NCI-H187 (cell line): ENCODE data around the gene ADORA1.

Experiments
- DNase-seq, 2 experiments: peaks; one replicate each; lab custom pipeline; 2025; lab: John Stamatoyannopoulos, UW

Gene ADORA1

DNA sequence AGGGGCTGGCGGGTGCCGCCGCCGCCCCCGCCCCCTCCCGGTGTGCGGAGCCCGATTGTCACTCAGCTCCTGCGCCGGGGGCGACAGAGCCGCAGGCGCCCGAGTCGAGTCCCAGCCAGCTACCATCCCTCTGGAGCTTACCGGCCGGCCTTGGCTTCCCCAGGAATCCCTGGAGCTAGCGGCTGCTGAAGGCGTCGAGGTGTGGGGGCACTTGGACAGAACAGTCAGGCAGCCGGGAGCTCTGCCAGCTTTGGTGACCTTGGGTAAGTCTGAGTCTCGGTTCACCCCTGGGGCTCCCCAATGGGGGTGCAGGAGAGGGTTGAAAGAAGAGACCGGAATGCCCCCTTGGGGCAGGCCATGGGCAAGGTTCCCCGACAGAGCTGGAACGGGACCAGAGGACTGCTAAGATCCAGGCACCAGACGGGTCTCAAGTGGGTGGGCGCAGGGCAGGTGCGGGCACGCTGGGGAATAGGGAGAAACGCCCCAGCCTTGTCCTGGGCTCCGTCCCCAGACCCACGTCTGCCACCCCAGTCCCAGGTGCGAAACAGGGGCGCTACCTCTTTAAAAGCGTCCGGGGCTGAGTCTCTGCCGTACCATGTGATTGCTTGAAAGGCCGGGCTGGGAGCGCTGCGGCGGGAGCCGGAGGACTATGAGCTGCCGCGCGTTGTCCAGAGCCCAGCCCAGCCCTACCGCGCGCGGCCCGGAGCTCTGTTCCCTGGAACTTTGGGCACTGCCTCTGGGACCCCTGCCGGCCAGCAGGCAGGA, at the start of gene ADORA1:
Gene ADORA1, plus strand, starts transcription at position 61 of the 765 bp plus-strand sequence. CDS start 1,116 bp downstream, outside the sequence.
- DNase-seq = peak in 1 of 2 experiments; percentile 19

- no peak for DNase-seq
These were observed 49.6 kb upstream of the ADORA1 start for GRCh38 chr1:203077956-203078355.

- no peak for DNase-seq
These were observed 49.0 kb upstream of the ADORA1 start for GRCh38 chr1:203078478-203078877.

GRCh38 chr1:203080456-203080855, 47.1 kb upstream of the ADORA1 start:
- no peak for DNase-seq

DNA sequence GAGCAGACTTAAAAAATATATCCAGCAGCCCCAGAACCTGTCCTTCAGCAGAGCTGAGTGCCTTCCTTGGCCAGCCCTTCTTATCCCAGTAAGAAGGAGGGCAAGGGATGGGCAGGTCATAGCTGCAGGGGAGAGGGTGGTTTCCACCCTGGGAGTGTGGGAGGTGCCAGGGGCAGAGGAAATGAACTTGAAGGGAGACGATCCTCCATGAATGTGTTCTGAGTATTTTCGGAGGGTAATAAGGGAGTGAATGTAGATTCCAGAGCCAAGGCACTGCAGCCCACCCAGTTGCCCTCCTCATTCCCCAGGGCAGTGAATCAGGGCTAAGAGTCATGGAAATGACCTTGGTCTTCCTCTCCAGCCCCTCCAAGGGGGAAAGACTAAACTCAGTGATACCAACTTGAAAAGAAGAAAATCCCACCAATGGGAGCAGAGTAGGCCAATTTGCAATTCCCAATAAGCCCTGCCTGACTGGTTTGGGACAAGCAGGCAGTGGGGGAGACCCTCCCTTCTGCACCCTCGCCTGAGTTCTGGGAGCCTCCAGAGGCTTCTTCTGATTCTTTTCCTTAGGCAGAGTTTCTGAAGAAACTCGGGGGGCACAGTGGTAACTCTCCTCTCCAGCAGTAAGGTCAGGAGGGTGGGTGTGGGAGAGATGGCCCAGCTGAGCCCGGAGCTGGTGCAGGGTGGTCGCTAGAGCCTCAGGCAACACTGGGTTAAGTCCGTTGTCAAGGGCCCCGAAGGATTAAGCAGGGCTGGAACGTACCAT, 45.9 kb upstream of the ADORA1 start:
- DNase-seq = no peak

DNA sequence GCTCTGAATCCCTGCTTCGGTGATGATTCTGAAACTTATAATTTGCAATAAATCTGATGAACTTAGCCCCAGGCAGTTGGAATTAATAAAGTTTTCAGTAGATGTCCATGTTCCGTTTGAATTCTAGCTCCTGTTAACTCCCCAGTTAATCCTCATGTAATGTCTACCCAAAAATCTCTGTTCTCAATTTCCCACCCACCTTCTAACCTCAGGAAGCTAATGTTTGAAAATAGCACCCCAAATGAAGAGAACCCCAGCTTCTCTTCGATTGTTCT, 45.4 kb upstream of the ADORA1 start:
- no peak for DNase-seq

DNA sequence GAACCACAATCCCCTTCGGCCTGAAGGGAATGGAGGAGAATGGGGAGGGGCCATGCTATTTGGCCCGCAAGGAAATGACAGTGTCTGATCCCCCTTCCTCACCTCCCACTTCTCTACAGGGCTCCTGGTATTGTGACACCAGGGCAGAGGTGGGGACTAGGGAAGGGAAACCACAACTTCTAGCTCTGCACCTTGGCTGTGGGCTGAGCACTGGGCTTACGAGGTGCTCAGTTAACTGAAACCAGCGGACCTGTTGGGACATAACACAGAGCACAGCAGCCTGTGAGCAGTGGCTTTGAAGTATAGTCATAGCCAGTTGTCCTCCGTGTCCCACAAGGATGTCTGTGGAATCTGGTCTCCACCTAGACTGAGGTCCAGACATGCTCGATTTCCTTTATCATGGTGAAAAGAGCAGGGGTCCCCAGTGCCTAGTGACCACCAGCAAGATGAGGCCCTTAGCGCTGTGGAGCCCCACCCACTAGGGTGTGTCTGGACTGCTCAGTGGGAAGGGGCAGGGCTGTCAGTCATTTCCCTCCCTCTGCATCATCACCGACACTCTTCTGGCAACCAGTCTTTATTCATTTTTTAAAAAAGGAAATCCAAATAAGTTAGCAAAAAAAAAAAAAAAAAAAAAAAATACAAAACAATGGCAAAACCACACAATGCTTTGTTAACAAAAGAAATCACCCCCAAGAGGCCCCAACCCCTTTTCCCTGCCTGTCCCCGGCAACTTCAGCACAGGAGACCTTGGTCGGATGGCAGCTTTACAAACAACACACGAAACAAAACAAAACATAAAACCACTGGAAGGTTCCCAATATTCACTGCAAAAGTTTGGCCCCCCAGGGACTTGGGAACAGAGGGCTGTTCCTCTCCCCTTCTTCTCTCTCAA, 44.7 kb upstream of the ADORA1 start:
- DNase-seq = no peak

DNA sequence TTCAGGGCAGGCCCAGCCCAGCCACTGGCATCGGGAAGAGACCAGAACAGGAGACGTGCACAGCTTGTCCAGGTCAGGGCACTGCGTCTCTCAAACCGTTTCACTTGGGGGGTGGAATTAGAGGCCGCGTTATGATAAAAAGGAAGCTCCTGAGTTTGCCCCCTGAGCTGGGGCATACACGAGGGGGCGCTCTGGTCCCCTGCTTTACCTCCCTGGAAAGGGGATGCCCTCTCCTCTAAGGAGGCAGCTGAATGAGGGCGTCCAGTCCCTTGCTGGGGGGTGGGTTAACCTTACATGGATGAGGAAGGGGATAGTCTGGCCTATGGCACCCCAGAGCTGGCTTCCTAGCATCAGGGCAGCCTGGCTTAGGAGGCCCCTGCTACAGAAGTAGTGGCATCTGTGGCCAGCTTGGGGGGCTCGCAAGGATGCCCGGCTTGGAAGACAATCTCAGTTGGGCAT, 44.0 kb upstream of the ADORA1 start:
- no peak for DNase-seq

- no peak for DNase-seq
These were observed 42.7 kb upstream of the ADORA1 start for GRCh38 chr1:203084588-203085527.

DNA sequence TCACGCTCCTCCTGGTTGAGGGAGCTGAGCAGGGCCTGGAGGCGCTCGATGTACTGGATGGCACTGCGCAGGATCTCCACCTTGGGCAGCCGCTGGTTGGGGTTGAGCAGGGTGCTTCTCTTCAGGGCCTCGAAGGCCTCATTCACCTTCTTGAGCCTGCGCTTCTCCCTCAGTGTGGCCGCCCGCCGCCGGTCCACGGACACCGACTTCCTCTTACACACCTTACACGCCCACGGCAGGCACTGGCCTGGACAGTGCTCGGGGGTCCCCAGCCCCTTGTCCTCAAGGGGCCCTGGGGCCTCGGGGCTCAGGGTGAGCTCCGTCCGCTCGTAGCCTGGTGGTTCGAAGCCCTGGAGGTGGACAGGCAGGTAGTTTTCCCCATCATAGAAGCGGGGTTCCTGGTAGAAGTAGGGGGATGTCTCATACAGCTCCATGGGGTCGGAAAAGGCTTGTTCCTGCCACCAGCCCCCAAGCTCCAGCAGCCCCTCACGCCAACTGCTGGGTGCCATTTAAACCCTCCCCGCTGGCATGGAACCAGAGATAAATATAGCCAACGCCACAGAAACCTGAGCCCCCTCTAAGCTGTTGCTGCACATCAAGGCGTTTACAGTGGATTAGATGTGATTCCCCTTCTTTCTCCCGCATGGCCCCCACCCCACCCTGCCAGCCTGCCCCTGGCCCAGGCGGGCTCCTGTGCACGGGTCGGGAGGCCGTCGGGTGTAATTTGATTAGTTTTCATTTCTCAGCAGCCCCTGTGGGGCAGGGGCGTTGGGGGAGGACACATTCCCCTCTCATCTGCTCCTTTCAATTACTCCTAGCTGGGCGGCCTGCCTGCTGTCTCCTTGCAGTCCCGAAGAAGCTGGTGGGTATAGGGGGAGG, 41.8 kb upstream of the ADORA1 start, which contains the start of gene MYOG:
Gene MYOG, minus strand, starts transcription at position 485 of the 879 bp plus-strand sequence. Its CDS starts 51 bp downstream, at position 434.
- DNase-seq = no peak

- no peak for DNase-seq
These were observed 40.3 kb upstream of the ADORA1 start for GRCh38 chr1:203086992-203087763.

DNA sequence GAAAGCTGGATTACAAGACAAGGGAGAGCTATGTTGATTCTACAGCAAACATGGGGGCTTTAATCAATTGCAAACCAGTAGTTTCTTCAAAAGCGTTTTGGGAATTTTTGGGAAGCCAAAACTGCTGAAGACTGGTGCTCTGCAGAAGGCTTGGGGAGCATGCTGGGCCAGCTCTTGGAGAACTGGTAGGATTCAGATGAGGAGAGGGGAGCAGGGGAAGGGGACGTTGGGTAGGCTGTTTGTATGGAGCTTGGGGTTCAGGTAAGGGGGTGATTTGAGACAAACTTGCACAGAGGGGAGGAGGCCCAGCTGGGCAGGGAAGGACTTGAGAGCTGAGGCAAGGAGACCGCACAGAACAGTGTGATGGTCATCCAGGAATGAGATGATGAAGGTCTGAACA, 39.1 kb upstream of the ADORA1 start:
- no peak for DNase-seq

- DNase-seq = no peak
These were observed 38.4 kb upstream of the ADORA1 start for GRCh38 chr1:203089001-203089650.

GRCh38 chr1:203089651-203090045, 37.9 kb upstream of the ADORA1 start:
- DNase-seq = no peak

- DNase-seq = no peak
These were observed 36.9 kb upstream of the ADORA1 start for GRCh38 chr1:203090421-203091198.

- DNase-seq = no peak
These were observed 36.4 kb upstream of the ADORA1 start for GRCh38 chr1:203091199-203091477.

- DNase-seq = no peak
These were observed 35.7 kb upstream of the ADORA1 start for GRCh38 chr1:203091761-203092330.
